Caco-2 (cell line): Measurements from ENCODE around the gene FGFR3. TPM values are rescaled to one million over a fixed set of nuclear protein-coding genes. Genes with fewer than 3 reads are reported as not detected.

Experiments used
- BruUV-seq: library from RNA; stranded (reverse); fragments of 400-500 nt; replicated peaks from 2 replicates; lab custom pipeline; 2021; lab: Mats Ljungman, UMichigan
- CTCF ChIA-PET: fragments of 300-600 bp; sonication (Branson Sonifier 250); formaldehyde crosslinking; loops from one replicate; lab custom pipeline; 2022; ENCODE audit warnings: antibody characterized with exemption; lab: Charles Lee
- POLR2A ChIA-PET: fragments of 300-600 bp; sonication (Branson Sonifier 250); formaldehyde crosslinking; loops from one replicate; lab custom pipeline; 2022; ENCODE audit warnings: antibody characterized with exemption; lab: Charles Lee
- DNase-seq, 2 experiments: peaks; one replicate each; pipeline versions ENCODE4 v3.0.0 to v3.0.0-alpha.2; 2020 to 2022
- H3K27me3 ChIP-seq: replicated peaks from 2 replicates; pipeline ENCODE4 v1.6.0; 2011; ENCODE audit warnings: low read length; ENCODE audit not compliant: control insufficient read depth, insufficient read depth
- H3K36me3 ChIP-seq: 2 replicates; pipeline ENCODE4 v1.5.1; 2011; ENCODE audit warnings: low read length; ENCODE audit not compliant: control insufficient read depth, insufficient read depth
- H3K4me1 ChIP-seq: fragments of 250-450 bp; sonication (Bioruptor Pico); 2 replicates; pipeline ENCODE4 v1.5.1; 2020; ENCODE audit warnings: mild to moderate bottlenecking
- H3K4me3 ChIP-seq: 2 replicates; pipeline ENCODE4 v1.5.1; 2011; ENCODE audit warnings: low read depth, mild to moderate bottlenecking, control low read depth, low read length
- H3K9me3 ChIP-seq: fragments of 250-450 bp; sonication (Bioruptor Pico); 2 replicates; pipeline ENCODE4 v1.5.1; 2020; ENCODE audit warnings: mild to moderate bottlenecking, moderate library complexity
- H3K27ac Mint-ChIP-seq: one replicate; pipeline ENCODE4 v1.8.0; 2022; ENCODE audit warnings: mixed read lengths; ENCODE audit not compliant: unreplicated experiment
- H3K27me3 Mint-ChIP-seq: one replicate; pipeline ENCODE4 v1.8.0; 2022; ENCODE audit warnings: mixed read lengths; ENCODE audit not compliant: insufficient read depth, unreplicated experiment
- H3K36me3 Mint-ChIP-seq: one replicate; pipeline ENCODE4 v1.8.0; 2022; ENCODE audit warnings: mild to moderate bottlenecking, mixed read lengths; ENCODE audit not compliant: insufficient read depth, unreplicated experiment
- H3K4me1 Mint-ChIP-seq: one replicate; pipeline ENCODE4 v1.8.0; 2022; ENCODE audit warnings: low read depth, mixed read lengths; ENCODE audit not compliant: unreplicated experiment
- H3K4me3 Mint-ChIP-seq: one replicate; pipeline ENCODE4 v1.8.0; 2022; ENCODE audit warnings: mild to moderate bottlenecking, moderate library complexity, mixed read lengths; ENCODE audit not compliant: unreplicated experiment
- H3K9me3 Mint-ChIP-seq: one replicate; pipeline ENCODE4 v1.8.0; 2022; ENCODE audit warnings: mixed read lengths; ENCODE audit not compliant: unreplicated experiment
- intact Hi-C: fragments of 100-400 bp; cut with micrococcal nuclease; formaldehyde crosslinking; loops from one replicate; pipeline ENCODE4 v1.10.0; 2022; ENCODE audit not compliant: unreplicated experiment
- total RNA-seq: library from RNA; stranded (reverse); gene quantifications from 2 replicates; pipeline ENCODE4 v1.2.3, GENCODE V29; 2022
- TF ChIP-seq, protein P1 (sequence below), 2 experiments: fragments of 200-600 bp in 1 of 2; IDR thresholded peaks; 1 replicate in 1 of 2; 2 replicates in 1 of 2; pipeline versions ENCODE4 v1.5.1 to v1.8.0; 2011 to 2022; ENCODE audit warnings: antibody characterized with exemption in 1 of 2, control low read depth in 1 of 2, inconsistent platforms in 1 of 2, low read depth in 1 of 2, low read length in 1 of 2, mild to moderate bottlenecking in 1 of 2, moderate library complexity in 1 of 2; ENCODE audit not compliant: insufficient read depth in 1 of 2, severe bottlenecking in 1 of 2, unreplicated experiment in 1 of 2

FGFR3 gene
- total RNA-seq, 1 experiment from 2014 or later = 132 TPM

DNA sequence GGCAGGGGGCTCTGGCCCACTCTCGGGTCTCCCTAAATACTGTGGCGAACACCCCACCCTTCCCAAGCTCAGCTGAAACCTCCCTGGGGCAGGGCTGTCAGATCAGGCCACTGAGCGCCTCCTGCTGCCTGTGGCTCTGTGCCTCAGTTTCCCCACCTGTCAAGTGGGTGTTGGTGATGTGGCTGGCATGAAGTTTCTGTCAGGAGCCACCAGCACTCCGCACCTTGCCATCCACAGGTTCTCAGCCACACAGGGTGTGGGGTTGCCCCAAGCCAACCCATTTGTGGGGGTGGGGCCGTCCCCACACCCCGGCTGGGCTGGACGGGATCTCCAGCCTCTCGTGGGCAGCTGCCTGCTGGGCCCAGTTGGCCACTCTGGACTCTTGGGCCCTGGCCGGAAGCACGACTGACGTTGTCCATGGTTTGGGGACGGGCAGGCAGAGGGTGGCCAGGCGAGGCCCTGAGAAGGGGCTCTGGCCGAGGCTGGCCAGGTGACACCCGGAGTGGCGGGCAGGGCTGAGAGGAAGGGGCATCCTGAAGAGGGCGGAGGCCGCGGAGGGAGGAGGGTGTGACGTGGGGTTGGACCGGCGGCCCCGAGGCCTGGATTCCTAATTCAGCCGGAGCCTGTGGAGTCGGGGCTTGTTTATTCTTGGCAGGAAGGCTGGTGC, 5.5 kb upstream of the FGFR3 start:
- Histone ChIP-seq H3K4me3 (no peak overlapping the region), H3K27me3 (no peaks in the 10 kb centered on the region), H3K36me3 (no peaks in the 10 kb centered on the region), H3K9me3 (no peaks in the 10 kb centered on the region), H3K4me1 (peaks cover 18% of the 10 kb centered on the region)
- no peaks in the 10 kb centered on the region for H3K27me3 Mint-ChIP-seq
- H3K9me3 Mint-ChIP-seq = no peaks in the 10 kb centered on the region
- peaks cover 6% of the 10 kb centered on the region for H3K36me3 Mint-ChIP-seq
- TF ChIP-seq, protein P1, sequence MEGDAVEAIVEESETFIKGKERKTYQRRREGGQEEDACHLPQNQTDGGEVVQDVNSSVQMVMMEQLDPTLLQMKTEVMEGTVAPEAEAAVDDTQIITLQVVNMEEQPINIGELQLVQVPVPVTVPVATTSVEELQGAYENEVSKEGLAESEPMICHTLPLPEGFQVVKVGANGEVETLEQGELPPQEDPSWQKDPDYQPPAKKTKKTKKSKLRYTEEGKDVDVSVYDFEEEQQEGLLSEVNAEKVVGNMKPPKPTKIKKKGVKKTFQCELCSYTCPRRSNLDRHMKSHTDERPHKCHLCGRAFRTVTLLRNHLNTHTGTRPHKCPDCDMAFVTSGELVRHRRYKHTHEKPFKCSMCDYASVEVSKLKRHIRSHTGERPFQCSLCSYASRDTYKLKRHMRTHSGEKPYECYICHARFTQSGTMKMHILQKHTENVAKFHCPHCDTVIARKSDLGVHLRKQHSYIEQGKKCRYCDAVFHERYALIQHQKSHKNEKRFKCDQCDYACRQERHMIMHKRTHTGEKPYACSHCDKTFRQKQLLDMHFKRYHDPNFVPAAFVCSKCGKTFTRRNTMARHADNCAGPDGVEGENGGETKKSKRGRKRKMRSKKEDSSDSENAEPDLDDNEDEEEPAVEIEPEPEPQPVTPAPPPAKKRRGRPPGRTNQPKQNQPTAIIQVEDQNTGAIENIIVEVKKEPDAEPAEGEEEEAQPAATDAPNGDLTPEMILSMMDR (IDR thresholded peaks at IDR 0.05; ENCODE audit: insufficient read depth in 1 of 2, low read depth in 1 of 2, low read length in 1 of 2, severe bottlenecking in 1 of 2, unreplicated experiment in 1 of 2) = no peak
- no peaks in the 10 kb centered on the region for H3K4me1 Mint-ChIP-seq
- intact Hi-C loops = no loop called here
- ChIA-PET POLR2A (no interaction called here), CTCF (interaction anchor here (0.8 kb wide), 1 partner anchor 10 kb away, joined by 3 read pairs; no protein-coding TSS in a partner anchor)
- DNase-seq = no peak
- no peak overlapping the region for H3K27ac Mint-ChIP-seq
- BruUV-seq = no TSS peak
- no peak overlapping the region for H3K4me3 Mint-ChIP-seq

GRCh38 chr4:1788254-1788973, 4.7 kb upstream of the FGFR3 start:
- TF ChIP-seq, protein P1 (IDR thresholded peaks at IDR 0.05; ENCODE audit: insufficient read depth in 1 of 2, low read depth in 1 of 2, low read length in 1 of 2, severe bottlenecking in 1 of 2, unreplicated experiment in 1 of 2) = no peak
- intact Hi-C loops = no loop called here
- Mint-ChIP-seq H3K36me3 (peaks cover 6% of the 10 kb centered on the region), H3K4me1 (no peaks in the 10 kb centered on the region), H3K27ac (no peak overlapping the region), H3K27me3 (no peaks in the 10 kb centered on the region), H3K9me3 (no peaks in the 10 kb centered on the region), H3K4me3 (no peak overlapping the region)
- Histone ChIP-seq H3K4me1 (peaks cover 21% of the 10 kb centered on the region), H3K4me3 (no peak overlapping the region), H3K27me3 (no peaks in the 10 kb centered on the region), H3K36me3 (no peaks in the 10 kb centered on the region), H3K9me3 (no peaks in the 10 kb centered on the region)
- CTCF ChIA-PET = no interaction called here
- POLR2A ChIA-PET = no interaction called here
- no peak for DNase-seq
- no TSS peak for BruUV-seq

DNA sequence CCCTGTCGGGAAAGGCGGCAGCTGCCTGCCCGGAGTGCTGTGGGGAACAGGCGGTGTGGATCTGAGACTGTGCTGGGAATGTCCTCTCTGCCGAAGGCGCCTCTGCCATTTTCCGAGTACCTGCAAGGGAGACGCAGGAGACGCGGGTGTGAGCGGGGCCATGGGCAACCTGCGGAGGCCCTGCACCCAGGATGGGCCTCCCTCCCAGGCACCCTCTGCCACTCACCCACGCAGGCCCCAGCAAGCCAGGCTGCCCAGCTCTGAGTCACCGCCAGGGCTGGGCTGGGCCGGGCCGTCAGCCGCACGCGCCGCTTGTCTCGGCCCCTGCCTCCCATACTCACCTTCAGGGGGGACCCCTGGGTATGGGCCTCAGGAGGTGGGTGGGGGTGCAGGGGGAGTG, 3.5 kb upstream of the FGFR3 start:
- POLR2A ChIA-PET = interaction anchor here (1.0 kb wide), 1 partner anchor 22 kb away, joined by 4 read pairs; no protein-coding TSS in a partner anchor

More for the DNA sequence above, 3.5 kb upstream of the FGFR3 start:
- intact Hi-C loops = no loop called here
- H3K27me3 Mint-ChIP-seq = no peaks in the 10 kb centered on the region
- peaks cover 2% of the 10 kb centered on the region for H3K36me3 ChIP-seq
- no peak overlapping the region for H3K27ac Mint-ChIP-seq
- H3K36me3 Mint-ChIP-seq = peaks cover 6% of the 10 kb centered on the region
- CTCF ChIA-PET = no interaction called here
- no peaks in the 10 kb centered on the region for H3K9me3 Mint-ChIP-seq
- no peak overlapping the region for H3K4me3 Mint-ChIP-seq
- no peaks in the 10 kb centered on the region for H3K9me3 ChIP-seq
- TF ChIP-seq, protein P1 (IDR thresholded peaks at IDR 0.05; ENCODE audit: insufficient read depth in 1 of 2, low read depth in 1 of 2, low read length in 1 of 2, severe bottlenecking in 1 of 2, unreplicated experiment in 1 of 2) = no peak
- no peak for DNase-seq
- H3K4me3 ChIP-seq = no peak overlapping the region
- H3K4me1 ChIP-seq = peaks cover 21% of the 10 kb centered on the region
- no TSS peak for BruUV-seq
- H3K27me3 ChIP-seq = no peaks in the 10 kb centered on the region
- H3K4me1 Mint-ChIP-seq = no peaks in the 10 kb centered on the region
